Neuronal stem cell (in vitro differentiated cells): ENCODE results near the gene TMEM120A.

Experiments
- DNase-seq: peaks from one replicate; pipeline ENCODE4 v3.0.0-alpha.2; 2013; ENCODE audit warnings: low spot score
- H2AFZ ChIP-seq: one replicate; pipeline ENCODE4 v1.6.1; 2013; ENCODE audit warnings: mild to moderate bottlenecking, low read length, inconsistent platforms
- H2AK5ac ChIP-seq: 2 replicates; pipeline ENCODE4 v1.6.1; 2013; ENCODE audit warnings: low read depth, mild to moderate bottlenecking, inconsistent platforms, low read length, moderate library complexity, mixed read lengths
- H2BK120ac ChIP-seq: 2 replicates; pipeline ENCODE4 v1.6.1; 2013; ENCODE audit warnings: low read depth, mild to moderate bottlenecking, inconsistent platforms, low read length, moderate library complexity, mixed read lengths
- H2BK12ac ChIP-seq: one replicate; pipeline ENCODE4 v1.6.1; 2013; ENCODE audit warnings: low read length, inconsistent platforms
- H2BK15ac ChIP-seq: 2 replicates; pipeline ENCODE4 v1.6.1; 2013; ENCODE audit warnings: mild to moderate bottlenecking, low read length, inconsistent platforms, mixed read lengths
- H2BK5ac ChIP-seq: one replicate; pipeline ENCODE4 v1.6.1; 2013; ENCODE audit warnings: inconsistent platforms, mild to moderate bottlenecking, low read length, moderate library complexity
- H3K14ac ChIP-seq: one replicate; pipeline ENCODE4 v1.6.1; 2013; ENCODE audit warnings: low read length, inconsistent platforms
- H3K18ac ChIP-seq: 2 replicates; pipeline ENCODE4 v1.6.1; 2013; ENCODE audit warnings: low read length, inconsistent platforms
- H3K23ac ChIP-seq: 2 replicates; pipeline ENCODE4 v1.6.1; 2013; ENCODE audit warnings: low read depth, mild to moderate bottlenecking, mixed read lengths, low read length, inconsistent platforms; ENCODE audit not compliant: poor library complexity
- H3K27ac ChIP-seq: replicated peaks from 3 replicates; pipeline ENCODE4 v1.5.1; 2013; ENCODE audit warnings: low read length, inconsistent platforms
- H3K27me3 ChIP-seq, 3 experiments: 2 replicates each; pipeline ENCODE4 v1.6.1; 2013; ENCODE audit warnings: low read length in 3 of 3, mild to moderate bottlenecking in 2 of 3, inconsistent platforms in 1 of 3, low read depth in 1 of 3, mixed read lengths in 1 of 3, moderate library complexity in 1 of 3; ENCODE audit not compliant: control insufficient read depth in 3 of 3, insufficient read depth in 3 of 3
- H3K36me3 ChIP-seq, 2 donors: replicated peaks in 1 of 2; 2 replicates each; pipeline ENCODE4 v1.6.1; 2013; ENCODE audit warnings: low read length in 2 of 2; ENCODE audit not compliant: control insufficient read depth in 2 of 2, insufficient read depth in 2 of 2
- H3K4ac ChIP-seq: 2 replicates; pipeline ENCODE4 v1.6.1; 2013; ENCODE audit warnings: inconsistent platforms, mild to moderate bottlenecking, low read length, moderate library complexity
- H3K4me1 ChIP-seq, 2 donors: 1 replicate in 1 of 2; 2 replicates in 1 of 2; pipeline ENCODE4 v1.6.1; 2013; ENCODE audit warnings: low read length in 2 of 2, low read depth in 1 of 2; ENCODE audit not compliant: control insufficient read depth in 2 of 2, insufficient read depth in 1 of 2
- H3K4me2 ChIP-seq: one replicate; pipeline ENCODE4 v1.6.1; 2013; ENCODE audit warnings: mild to moderate bottlenecking, low read length, inconsistent platforms; ENCODE audit not compliant: insufficient read depth, poor library complexity, severe bottlenecking
- H3K4me3 ChIP-seq, 2 donors: 2 replicates each; pipeline ENCODE4 v1.5.1; 2013; ENCODE audit warnings: low read length in 2 of 2, mild to moderate bottlenecking in 2 of 2, inconsistent platforms in 1 of 2, moderate library complexity in 1 of 2
- H3K79me1 ChIP-seq: one replicate; pipeline ENCODE4 v1.6.1; 2013; ENCODE audit warnings: low read depth, mild to moderate bottlenecking, inconsistent platforms, low read length, moderate library complexity
- H3K9ac ChIP-seq: one replicate; pipeline ENCODE4 v1.6.1; 2013; ENCODE audit warnings: mild to moderate bottlenecking, low read depth, low read length, inconsistent platforms; ENCODE audit not compliant: poor library complexity
- H3K9me3 ChIP-seq, 2 donors: replicated peaks in 1 of 2; 2 replicates each; pipeline versions ENCODE3 to v1.6.1; 2013; ENCODE audit warnings: low read length in 2 of 2, mild to moderate bottlenecking in 2 of 2, inconsistent platforms in 1 of 2, low read depth in 1 of 2, mixed read lengths in 1 of 2, moderate library complexity in 1 of 2; ENCODE audit not compliant: control insufficient read depth in 2 of 2, insufficient read depth in 1 of 2
- H4K8ac ChIP-seq: one replicate; pipeline ENCODE4 v1.6.1; 2013; ENCODE audit warnings: low read depth, mild to moderate bottlenecking, inconsistent platforms, low read length, moderate library complexity
- H4K91ac ChIP-seq: one replicate; pipeline ENCODE4 v1.6.1; 2013; ENCODE audit warnings: low read length, low read depth, mild to moderate bottlenecking, inconsistent platforms; ENCODE audit not compliant: poor library complexity
- WGBS, 2 donors: extraction: QIAGEN DNeasy Blood & Tissue Kit; methylation state at CpG; one replicate each; pipeline ENCODE4 v1.1.7; 2013; ENCODE audit warnings: missing lambda C conversion rate in 2 of 2, mixed read lengths in 1 of 2; ENCODE audit not compliant: insufficient read length in 2 of 2, insufficient replicate concordance in 1 of 2; ENCODE audit errors: extremely low coverage in 2 of 2; 5-methylcytosine and 5-hydroxymethylcytosine counted together

The TMEM120A gene

GRCh38 chr7:75991531-75992082 is 2.8 kb downstream of the TMEM120A start:
- Histone ChIP-seq H3K4me2 (no peak overlapping the region), H2BK15ac (no peak overlapping the region), H2BK5ac (peak overlapping the region; percentile 68), H2BK12ac (no peak overlapping the region), H3K79me1 (peaks cover 3% of the 10 kb centered on the region), H4K8ac (no peak overlapping the region), H3K9ac (no peak overlapping the region), H4K91ac (no peak overlapping the region), H3K18ac (no peak overlapping the region), H3K4me3 (no peak overlapping the region), H3K27me3 (no peaks in the 10 kb centered on the region), H2AFZ (no peak overlapping the region), H3K9me3 (no peaks in the 10 kb centered on the region), H3K4me1 (peaks cover 14 to 20% of the 10 kb centered on the region in 2 donors), H2AK5ac (no peak overlapping the region), H3K36me3 (peaks cover 17 to 26% of the 10 kb centered on the region in 2 donors), H3K23ac (no peak overlapping the region), H2BK120ac (no peak overlapping the region), H3K4ac (no peak overlapping the region), H3K27ac (no peak overlapping the region), H3K14ac (no peak overlapping the region)
- no CpG with 5 or more reads among the region's 9 CpGs for WGBS, 2 donors
- DNase-seq = no peak

GRCh38 chr7:75989500-75990388 is 4.7 kb downstream of the TMEM120A start:
- Histone ChIP-seq H2AFZ (no peak overlapping the region), H3K27ac (no peak overlapping the region), H3K4me2 (no peak overlapping the region), H2BK5ac (peak overlapping the region; percentile 82), H3K4me3 (no peak overlapping the region), H3K27me3 (no peaks in the 10 kb centered on the region), H3K9ac (peak overlapping the region; percentile 77), H4K8ac (no peak overlapping the region), H2BK12ac (peak overlapping the region; percentile 41), H2BK120ac (no peak overlapping the region), H3K23ac (peak overlapping the region; percentile 65), H2AK5ac (peak overlapping the region; percentile 94), H3K9me3 (no peaks in the 10 kb centered on the region), H3K14ac (no peak overlapping the region), H3K4ac (no peak overlapping the region), H3K36me3 (peaks cover 15 to 34% of the 10 kb centered on the region in 2 donors), H3K18ac (peak overlapping the region; percentile 76), H2BK15ac (peak overlapping the region; percentile 98), H3K79me1 (peaks cover 3% of the 10 kb centered on the region), H3K4me1 (peaks cover 9 to 16% of the 10 kb centered on the region in 2 donors), H4K91ac (peak overlapping the region; percentile 24)
- no peak for DNase-seq
- no CpG with 5 or more reads among the region's 21 CpGs for WGBS, 2 donors

DNA sequence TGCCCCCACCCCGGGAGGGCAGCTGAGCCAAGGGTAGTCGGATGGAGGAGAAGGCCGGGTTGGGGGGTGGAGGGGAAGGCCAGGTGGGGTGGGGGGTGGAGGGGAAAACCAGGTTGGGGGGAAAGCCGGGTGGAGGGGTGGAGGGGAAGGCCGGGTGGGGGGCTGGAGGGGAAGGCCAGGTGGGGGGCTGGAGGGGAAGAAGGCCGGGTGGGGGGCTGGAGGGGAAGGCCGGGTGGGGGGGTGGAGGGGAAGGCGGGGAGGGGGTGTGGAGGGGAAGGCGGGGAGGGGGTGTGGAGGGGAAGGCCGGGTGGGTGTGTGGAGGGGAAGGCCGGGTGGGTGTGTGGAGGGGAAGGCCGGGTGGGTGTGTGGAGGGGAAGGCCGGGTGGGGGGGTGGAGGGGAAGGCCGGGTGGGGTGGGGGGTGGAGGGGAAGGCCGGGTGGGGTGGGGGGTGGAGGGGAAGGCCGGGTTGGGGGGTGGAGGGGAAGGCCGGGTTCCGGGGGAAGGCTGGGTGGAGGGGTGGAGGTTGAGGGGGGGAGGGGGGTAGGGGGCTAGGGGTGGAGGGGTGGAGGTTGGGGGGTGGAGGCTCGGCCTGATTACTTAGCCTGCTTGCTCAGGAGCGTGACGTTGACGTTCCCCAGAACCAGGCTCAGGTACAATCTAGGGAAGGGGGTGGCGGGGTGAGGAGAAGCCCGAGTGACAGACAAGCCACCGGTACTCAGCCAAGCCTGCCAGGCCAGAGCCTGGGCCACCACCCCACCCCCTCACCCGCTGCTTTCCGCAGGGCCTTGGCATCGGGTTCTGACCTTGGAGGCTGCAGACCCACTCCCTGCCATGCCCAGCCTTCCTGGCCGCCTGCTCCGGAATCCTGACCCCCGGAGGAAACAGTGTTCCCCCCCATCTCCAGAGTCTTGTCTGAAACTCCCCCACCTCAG is 5.6 kb downstream of the TMEM120A start:
- H3K4me2 ChIP-seq = no peak overlapping the region
- no CpG with 5 or more reads among the region's 31 CpGs for WGBS, 2 donors
- H3K4me3 ChIP-seq = no peak overlapping the region
- peaks cover 7 to 16% of the 10 kb centered on the region in 2 donors for H3K4me1 ChIP-seq
- no peaks in the 10 kb centered on the region for H3K27me3 ChIP-seq
- H3K23ac ChIP-seq = peak overlapping the region; percentile 31
- H2AFZ ChIP-seq = no peak overlapping the region
- peak overlapping the region; percentile 94 for H2AK5ac ChIP-seq
- no peak overlapping the region for H3K14ac ChIP-seq
- peak overlapping the region; percentile 74 for H3K18ac ChIP-seq
- H3K36me3 ChIP-seq = peaks cover 19 to 43% of the 10 kb centered on the region in 2 donors
- H2BK15ac ChIP-seq = peak overlapping the region; percentile 67
- no peak overlapping the region for H3K27ac ChIP-seq
- no peaks in the 10 kb centered on the region for H3K9me3 ChIP-seq
- H2BK5ac ChIP-seq = no peak overlapping the region
- H2BK120ac ChIP-seq = no peak overlapping the region
- H4K91ac ChIP-seq = no peak overlapping the region
- H3K9ac ChIP-seq = peak overlapping the region; percentile 30
- H4K8ac ChIP-seq = no peak overlapping the region
- no peak overlapping the region for H3K4ac ChIP-seq
- DNase-seq = no peak
- H2BK12ac ChIP-seq = no peak overlapping the region
- peaks cover 6% of the 10 kb centered on the region for H3K79me1 ChIP-seq
